ENCODE measurements around the gene AP3M1.

DNA sequence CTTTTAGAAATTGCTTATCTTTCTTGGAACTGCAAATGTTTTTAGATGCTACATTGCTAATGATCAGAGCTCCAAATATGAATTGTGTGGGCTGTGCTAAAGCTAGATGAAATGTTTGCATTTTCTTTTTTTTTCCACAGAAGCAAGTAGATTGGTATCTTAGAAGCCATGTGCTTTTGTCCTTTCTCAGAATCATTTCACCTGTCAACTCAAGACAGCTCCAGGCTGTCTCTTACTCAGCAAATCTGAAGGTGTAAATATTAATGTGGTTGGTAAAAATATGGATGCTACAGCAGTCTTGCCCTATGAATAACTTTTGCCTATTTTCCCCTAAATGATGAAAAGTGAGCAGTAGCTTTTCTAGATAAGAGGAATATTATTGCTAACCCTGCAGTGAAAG is 41.2 kb downstream of the AP3M1 start:
- no peak for TF ChIP-seq POLR2A (IDR thresholded peaks at IDR 0.05; ENCODE audit: borderline replicate concordance, extremely low read depth, insufficient read depth, insufficient read length)
- TF ChIP-seq, protein P1, sequence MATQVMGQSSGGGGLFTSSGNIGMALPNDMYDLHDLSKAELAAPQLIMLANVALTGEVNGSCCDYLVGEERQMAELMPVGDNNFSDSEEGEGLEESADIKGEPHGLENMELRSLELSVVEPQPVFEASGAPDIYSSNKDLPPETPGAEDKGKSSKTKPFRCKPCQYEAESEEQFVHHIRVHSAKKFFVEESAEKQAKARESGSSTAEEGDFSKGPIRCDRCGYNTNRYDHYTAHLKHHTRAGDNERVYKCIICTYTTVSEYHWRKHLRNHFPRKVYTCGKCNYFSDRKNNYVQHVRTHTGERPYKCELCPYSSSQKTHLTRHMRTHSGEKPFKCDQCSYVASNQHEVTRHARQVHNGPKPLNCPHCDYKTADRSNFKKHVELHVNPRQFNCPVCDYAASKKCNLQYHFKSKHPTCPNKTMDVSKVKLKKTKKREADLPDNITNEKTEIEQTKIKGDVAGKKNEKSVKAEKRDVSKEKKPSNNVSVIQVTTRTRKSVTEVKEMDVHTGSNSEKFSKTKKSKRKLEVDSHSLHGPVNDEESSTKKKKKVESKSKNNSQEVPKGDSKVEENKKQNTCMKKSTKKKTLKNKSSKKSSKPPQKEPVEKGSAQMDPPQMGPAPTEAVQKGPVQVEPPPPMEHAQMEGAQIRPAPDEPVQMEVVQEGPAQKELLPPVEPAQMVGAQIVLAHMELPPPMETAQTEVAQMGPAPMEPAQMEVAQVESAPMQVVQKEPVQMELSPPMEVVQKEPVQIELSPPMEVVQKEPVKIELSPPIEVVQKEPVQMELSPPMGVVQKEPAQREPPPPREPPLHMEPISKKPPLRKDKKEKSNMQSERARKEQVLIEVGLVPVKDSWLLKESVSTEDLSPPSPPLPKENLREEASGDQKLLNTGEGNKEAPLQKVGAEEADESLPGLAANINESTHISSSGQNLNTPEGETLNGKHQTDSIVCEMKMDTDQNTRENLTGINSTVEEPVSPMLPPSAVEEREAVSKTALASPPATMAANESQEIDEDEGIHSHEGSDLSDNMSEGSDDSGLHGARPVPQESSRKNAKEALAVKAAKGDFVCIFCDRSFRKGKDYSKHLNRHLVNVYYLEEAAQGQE (IDR thresholded peaks at IDR 0.05; ENCODE audit: low read depth): no peak
- no peak for TF ChIP-seq ZFX (IDR thresholded peaks at IDR 0.05)
- TF ChIP-seq, protein P2, sequence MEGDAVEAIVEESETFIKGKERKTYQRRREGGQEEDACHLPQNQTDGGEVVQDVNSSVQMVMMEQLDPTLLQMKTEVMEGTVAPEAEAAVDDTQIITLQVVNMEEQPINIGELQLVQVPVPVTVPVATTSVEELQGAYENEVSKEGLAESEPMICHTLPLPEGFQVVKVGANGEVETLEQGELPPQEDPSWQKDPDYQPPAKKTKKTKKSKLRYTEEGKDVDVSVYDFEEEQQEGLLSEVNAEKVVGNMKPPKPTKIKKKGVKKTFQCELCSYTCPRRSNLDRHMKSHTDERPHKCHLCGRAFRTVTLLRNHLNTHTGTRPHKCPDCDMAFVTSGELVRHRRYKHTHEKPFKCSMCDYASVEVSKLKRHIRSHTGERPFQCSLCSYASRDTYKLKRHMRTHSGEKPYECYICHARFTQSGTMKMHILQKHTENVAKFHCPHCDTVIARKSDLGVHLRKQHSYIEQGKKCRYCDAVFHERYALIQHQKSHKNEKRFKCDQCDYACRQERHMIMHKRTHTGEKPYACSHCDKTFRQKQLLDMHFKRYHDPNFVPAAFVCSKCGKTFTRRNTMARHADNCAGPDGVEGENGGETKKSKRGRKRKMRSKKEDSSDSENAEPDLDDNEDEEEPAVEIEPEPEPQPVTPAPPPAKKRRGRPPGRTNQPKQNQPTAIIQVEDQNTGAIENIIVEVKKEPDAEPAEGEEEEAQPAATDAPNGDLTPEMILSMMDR (IDR thresholded peaks at IDR 0.05 in 2 of 3, conservative IDR thresholded peaks at IDR 0.05 in 1 of 3; ENCODE audit: borderline replicate concordance in 1 of 3, insufficient read depth in 1 of 3, low read depth in 2 of 3, low read length in 2 of 3): no peak
- no peak for TF ChIP-seq SIN3A (IDR thresholded peaks at IDR 0.05; ENCODE audit: low read depth)
- TF ChIP-seq, protein P3, sequence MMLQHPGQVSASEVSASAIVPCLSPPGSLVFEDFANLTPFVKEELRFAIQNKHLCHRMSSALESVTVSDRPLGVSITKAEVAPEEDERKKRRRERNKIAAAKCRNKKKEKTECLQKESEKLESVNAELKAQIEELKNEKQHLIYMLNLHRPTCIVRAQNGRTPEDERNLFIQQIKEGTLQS (IDR thresholded peaks at IDR 0.05): no peak
- TF ChIP-seq POLR2AphosphoS5 (IDR thresholded peaks at IDR 0.05; ENCODE audit: low read depth, low read length): no peak
- TF ChIP-seq, protein P4, sequence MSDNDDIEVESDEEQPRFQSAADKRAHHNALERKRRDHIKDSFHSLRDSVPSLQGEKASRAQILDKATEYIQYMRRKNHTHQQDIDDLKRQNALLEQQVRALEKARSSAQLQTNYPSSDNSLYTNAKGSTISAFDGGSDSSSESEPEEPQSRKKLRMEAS (IDR thresholded peaks at IDR 0.05): no peak
- TF ChIP-seq YY1 (IDR thresholded peaks at IDR 0.05; ENCODE audit: extremely low read depth, insufficient replicate concordance, low read depth, low read length): no peak
- TF ChIP-seq JUND (IDR thresholded peaks at IDR 0.05): no peak
- no peak for TF ChIP-seq CEBPB (IDR thresholded peaks at IDR 0.05; ENCODE audit: low read depth)
- no peak for TF ChIP-seq EZH2 (IDR thresholded peaks at IDR 0.05)
- TF ChIP-seq CBX3 (IDR thresholded peaks at IDR 0.05; ENCODE audit: low read depth): no peak

Measured in HCT116 (cell line).